Measurements from ENCODE around the gene ZC3HAV1.

GRCh38 chr7:139099172-139099947 lies 10.2 kb downstream of the ZC3HAV1 start:
- TF ChIP-seq CTCF (IDR thresholded peaks at IDR 0.05; ENCODE audit: low read depth, low read length) (no peak), POLR2A (IDR thresholded peaks at IDR 0.05; ENCODE audit: extremely low read depth, insufficient read length) (no peak), MAX (IDR thresholded peaks at IDR 0.05; ENCODE audit: low read depth, low read length) (no peak)

Data from NB4 (cell line).